IMR-90 (cell line): ENCODE results near the gene EGLN3. TPM values are rescaled to one million over a fixed set of nuclear protein-coding genes. Genes with fewer than 3 reads are reported as not detected.

ENCODE experiments used
- ATAC-seq: fragments of 200-7000 bp; cut with Tn5 transposase; 2 replicates; pipeline ENCODE4 v1.9.1; 2020; ENCODE audit warnings: low read depth, mild to moderate bottlenecking, moderate library complexity
- BruUV-seq: library from RNA; stranded (reverse); fragments of 400-500 nt; replicated peaks from 2 replicates; lab custom pipeline; 2021; lab: Mats Ljungman, UMichigan
- CTCF ChIA-PET: fragments of 300-600 bp; formaldehyde crosslinking; extraction: SDS; loops from one replicate; lab custom pipeline; 2021; ENCODE audit warnings: antibody characterized with exemption; lab: Yijun Ruan, JAX
- POLR2A ChIA-PET: fragments of 300-600 bp; sonication (Branson Sonifier 250); formaldehyde crosslinking; loops from one replicate; lab custom pipeline; 2022; ENCODE audit warnings: antibody characterized with exemption; ENCODE audit not compliant: unreplicated experiment; lab: Charles Lee
- DNase-seq: peaks from one replicate; pipeline ENCODE4 v3.0.0; 2013
- H2AFZ ChIP-seq: replicated peaks from 2 replicates; pipeline ENCODE3; 2013; ENCODE audit warnings: low read length, mild to moderate bottlenecking; ENCODE audit not compliant: poor library complexity
- H2AK5ac ChIP-seq: 2 replicates; pipeline ENCODE4 v1.6.1; 2013; ENCODE audit warnings: low read depth, low read length, inconsistent platforms
- H2AK9ac ChIP-seq: replicated peaks from 2 replicates; pipeline ENCODE3; 2013; ENCODE audit warnings: mild to moderate bottlenecking, low read depth, low read length, moderate library complexity; ENCODE audit not compliant: poor library complexity
- H2BK120ac ChIP-seq: 2 replicates; pipeline ENCODE4 v1.6.1; 2013; ENCODE audit warnings: low read depth, low read length, inconsistent platforms
- H2BK15ac ChIP-seq: 3 replicates; pipeline ENCODE4 v1.6.1; 2013; ENCODE audit warnings: low read depth, low read length, inconsistent platforms
- H2BK20ac ChIP-seq: 2 replicates; pipeline ENCODE4 v1.6.1; 2013; ENCODE audit warnings: low read depth, mild to moderate bottlenecking, inconsistent platforms, low read length, moderate library complexity
- H2BK5ac ChIP-seq: 2 replicates; pipeline ENCODE4 v1.6.1; 2013; ENCODE audit warnings: mild to moderate bottlenecking, low read depth, low read length, inconsistent platforms; ENCODE audit not compliant: poor library complexity, severe bottlenecking
- H3K14ac ChIP-seq: replicated peaks from 2 replicates; pipeline ENCODE4 v1.6.1; 2013; ENCODE audit warnings: low read depth, low read length, inconsistent platforms
- H3K18ac ChIP-seq: 2 replicates; pipeline ENCODE4 v1.6.1; 2013; ENCODE audit warnings: low read depth, low read length, control low read depth
- H3K23ac ChIP-seq: 2 replicates; pipeline ENCODE4 v1.6.1; 2013; ENCODE audit warnings: low read depth, low read length, inconsistent platforms
- H3K27ac ChIP-seq: 2 replicates; pipeline ENCODE4 v1.5.1; 2013; ENCODE audit warnings: mild to moderate bottlenecking, control low read depth, low read length; ENCODE audit not compliant: insufficient read depth
- H3K27me3 ChIP-seq: 2 replicates; pipeline ENCODE4 v1.6.1; 2013; ENCODE audit warnings: low read length; ENCODE audit not compliant: control insufficient read depth, insufficient read depth
- H3K36me3 ChIP-seq: 2 replicates; pipeline ENCODE4 v1.6.1; 2013; ENCODE audit warnings: low read length, mixed read lengths; ENCODE audit not compliant: control insufficient read depth, insufficient read depth
- H3K4ac ChIP-seq: 2 replicates; pipeline ENCODE4 v1.6.1; 2013; ENCODE audit warnings: low read depth, low read length, inconsistent platforms
- H3K4me1 ChIP-seq: 2 replicates; pipeline ENCODE4 v1.6.1; 2013; ENCODE audit warnings: low read length, mixed read lengths; ENCODE audit not compliant: control insufficient read depth, insufficient read depth
- H3K4me2 ChIP-seq: 2 replicates; pipeline ENCODE4 v1.6.1; 2013; ENCODE audit warnings: low read depth, mild to moderate bottlenecking, control low read depth, low read length, moderate library complexity
- H3K4me3 ChIP-seq: 2 replicates; pipeline ENCODE4 v1.5.1; 2013; ENCODE audit warnings: low read depth, mild to moderate bottlenecking, control low read depth, low read length, moderate library complexity; ENCODE audit not compliant: insufficient read depth
- H3K56ac ChIP-seq: 2 replicates; pipeline ENCODE4 v1.6.1; 2013; ENCODE audit warnings: low read length, inconsistent platforms; ENCODE audit not compliant: insufficient read depth; ENCODE audit errors: extremely low read depth
- H3K79me1 ChIP-seq, 2 experiments: 2 replicates each; pipeline ENCODE4 v1.6.1; 2013; ENCODE audit warnings: low read length in 2 of 2, inconsistent platforms in 1 of 2, low read depth in 1 of 2
- H3K9ac ChIP-seq: 2 replicates; pipeline ENCODE4 v1.6.1; 2013; ENCODE audit warnings: low read depth, low read length, control low read depth
- H3K9me1 ChIP-seq: 2 replicates; pipeline ENCODE4 v1.6.1; 2013; ENCODE audit warnings: low read length, inconsistent platforms; ENCODE audit not compliant: insufficient read depth
- H3K9me3 ChIP-seq: 2 replicates; pipeline ENCODE4 v1.6.1; 2013; ENCODE audit warnings: low read length; ENCODE audit not compliant: control insufficient read depth, insufficient read depth
- H4K20me1 ChIP-seq: 2 replicates; pipeline ENCODE4 v1.6.1; 2013; ENCODE audit warnings: low read length, inconsistent platforms; ENCODE audit not compliant: insufficient read depth
- H4K5ac ChIP-seq: 2 replicates; pipeline ENCODE4 v1.6.1; 2013; ENCODE audit warnings: mild to moderate bottlenecking, low read depth, low read length, control low read depth
- H4K8ac ChIP-seq, 2 experiments: 2 replicates each; pipeline ENCODE4 v1.6.1; 2013; ENCODE audit warnings: low read depth in 2 of 2, low read length in 2 of 2, control low read depth in 1 of 2, inconsistent platforms in 1 of 2
- H4K91ac ChIP-seq: 2 replicates; pipeline ENCODE4 v1.6.1; 2013; ENCODE audit warnings: low read depth, low read length, inconsistent platforms; ENCODE audit not compliant: insufficient read depth
- BHLHE40 ChIP-seq: fragments of 150-350 bp; IDR thresholded peaks from 2 replicates; pipeline ENCODE4 v1.6.1; 2016; ENCODE audit warnings: mild to moderate bottlenecking, low read depth, low read length
- CHD1 ChIP-seq: IDR thresholded peaks from 2 replicates; pipeline ENCODE4 v1.6.1; 2012; ENCODE audit warnings: low read depth, low read length, improper control_type of control experiment
- FOS ChIP-seq: fragments of 150-350 bp; IDR thresholded peaks from 2 replicates; pipeline ENCODE4 v1.6.1; 2016; ENCODE audit warnings: low read depth, low read length
- MAFK ChIP-seq: IDR thresholded peaks from 2 replicates; pipeline ENCODE4 v1.6.1; 2012; ENCODE audit warnings: low read depth, low read length, improper control_type of control experiment
- MAZ ChIP-seq: IDR thresholded peaks from 2 replicates; pipeline ENCODE4 v1.6.1; 2012; ENCODE audit warnings: low read depth, mild to moderate bottlenecking, low read length, improper control_type of control experiment, moderate library complexity, borderline replicate concordance
- NFE2L2 ChIP-seq: fragments of 150-350 bp; IDR thresholded peaks from 2 replicates; pipeline ENCODE4 v1.6.1; 2016; ENCODE audit warnings: low read depth, mild to moderate bottlenecking, low read length
- RAD21 ChIP-seq: IDR thresholded peaks from 2 replicates; pipeline ENCODE4 v1.6.1; 2012; ENCODE audit warnings: low read length, improper control_type of control experiment
- RFX5 ChIP-seq: IDR thresholded peaks from 2 replicates; pipeline ENCODE4 v1.8.0; 2012; ENCODE audit warnings: low read depth, mild to moderate bottlenecking, low read length, moderate library complexity
- WGBS, 2 experiments: methylation state at CpG; one replicate each; pipeline versions ENCODE4 v1.1.5 to v1.1.7; 2013; ENCODE audit warnings: missing lambda C conversion rate in 2 of 2; ENCODE audit not compliant: insufficient read length in 1 of 2; ENCODE audit errors: extremely low coverage in 2 of 2; 5-methylcytosine and 5-hydroxymethylcytosine counted together
- dilution Hi-C: fragments of 300-500 bp; cut with HindIII; formaldehyde crosslinking; loops from one replicate; pipeline ENCODE4 v1.14.3; 2018; ENCODE audit warnings: low sequenced_read_pairs; ENCODE audit not compliant: unreplicated experiment
- in situ Hi-C: fragments of 300-500 bp; cut with MboI; formaldehyde crosslinking; loops from 3 replicates; pipeline ENCODE4 v1.14.3; 2019; ENCODE audit warnings: low sequenced_read_pairs, inconsistent platforms, mixed read lengths
- intact Hi-C: fragments of 100-400 bp; cut with micrococcal nuclease; formaldehyde crosslinking; loops from 2 replicates; pipeline ENCODE4 v1.10.0; 2022
- polyA plus RNA-seq, 3 experiments: library from polyadenylated mRNA; depleted of rRNA; stranded (reverse); fragments of >200 nt; gene quantifications; 2 replicates each; pipeline ENCODE4 v1.2.3, GENCODE V29; 2012; ENCODE audit warnings: low replicate concordance in 1 of 3
- total RNA-seq: library from RNA; depleted of rRNA; stranded (reverse); fragments of >200 nt; gene quantifications from 2 replicates; pipeline ENCODE4 v1.2.3, GENCODE V29; 2012
- TF ChIP-seq, protein P1 (sequence below): fragments of 150-350 bp; IDR thresholded peaks from 2 replicates; pipeline ENCODE4 v1.6.1; 2017; ENCODE audit warnings: mild to moderate bottlenecking, antibody characterized with exemption, low read length, low read depth
- TF ChIP-seq, protein P2 (sequence below): conservative IDR thresholded peaks from 2 replicates; pipeline ENCODE4 v1.5.1; 2012; ENCODE audit warnings: mild to moderate bottlenecking, low read depth, low read length, improper control_type of control experiment

EGLN3 gene
- total and polyA plus RNA-seq, 2 of the 4 experiments (the other 2 are of a cell fraction), result under 0.01 to 0.03 TPM

DNA sequence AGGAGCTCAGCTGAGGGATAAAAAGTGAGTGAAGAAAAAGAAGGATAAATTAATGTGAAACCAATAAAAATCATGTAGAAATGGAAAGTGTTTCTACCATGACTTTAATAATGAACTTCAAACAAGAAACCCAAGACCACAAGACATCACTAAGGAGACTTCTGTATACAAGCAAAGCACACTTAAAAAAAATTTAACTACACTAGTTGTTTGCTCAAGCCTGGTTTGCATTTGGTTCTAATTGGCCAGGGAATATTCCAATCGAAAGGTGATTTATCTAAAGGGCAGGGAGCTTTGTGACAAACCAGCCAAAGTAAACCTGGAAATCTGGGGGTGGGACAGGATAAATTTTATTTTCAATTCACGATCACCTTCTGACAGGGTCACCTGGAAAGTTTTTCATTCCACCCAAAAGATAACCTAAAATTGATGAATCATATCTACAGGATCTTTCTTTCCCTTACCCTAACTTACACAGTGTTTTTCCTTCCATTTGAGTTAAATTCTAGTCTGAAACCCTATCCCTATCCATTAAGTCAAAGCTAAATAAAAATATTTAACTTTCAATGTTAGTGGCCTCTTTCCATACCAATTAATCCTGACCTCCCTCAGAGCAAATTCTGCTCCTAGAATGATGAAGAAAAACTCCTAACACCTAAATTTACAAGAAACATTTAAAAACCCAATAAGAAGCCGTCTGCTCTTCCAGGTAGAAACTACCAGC is 2.6 kb downstream of the EGLN3 start:
- no peak overlapping the region for H3K4ac ChIP-seq
- H3K4me1 ChIP-seq, result no peaks in the 10 kb centered on the region
- H4K20me1 ChIP-seq, result no peaks in the 10 kb centered on the region; the same call in 1 of the 2 replicates
- no peak overlapping the region for H2BK20ac ChIP-seq
- WGBS, 2 experiments, result no CpG with 5 or more reads among the region's 3 CpGs
- no peak overlapping the region for H2AFZ ChIP-seq
- H3K14ac ChIP-seq, result no peak overlapping the region
- no peak for TF ChIP-seq MAZ
- no peak for TF ChIP-seq MAFK
- no peak for TF ChIP-seq NFE2L2
- TF ChIP-seq, protein P1, sequence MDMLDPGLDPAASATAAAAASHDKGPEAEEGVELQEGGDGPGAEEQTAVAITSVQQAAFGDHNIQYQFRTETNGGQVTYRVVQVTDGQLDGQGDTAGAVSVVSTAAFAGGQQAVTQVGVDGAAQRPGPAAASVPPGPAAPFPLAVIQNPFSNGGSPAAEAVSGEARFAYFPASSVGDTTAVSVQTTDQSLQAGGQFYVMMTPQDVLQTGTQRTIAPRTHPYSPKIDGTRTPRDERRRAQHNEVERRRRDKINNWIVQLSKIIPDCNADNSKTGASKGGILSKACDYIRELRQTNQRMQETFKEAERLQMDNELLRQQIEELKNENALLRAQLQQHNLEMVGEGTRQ, result no peak
- TF ChIP-seq RFX5, result no peak
- TF ChIP-seq BHLHE40, result no peak
- TF ChIP-seq FOS, result no peak
- TF ChIP-seq, protein P2, sequence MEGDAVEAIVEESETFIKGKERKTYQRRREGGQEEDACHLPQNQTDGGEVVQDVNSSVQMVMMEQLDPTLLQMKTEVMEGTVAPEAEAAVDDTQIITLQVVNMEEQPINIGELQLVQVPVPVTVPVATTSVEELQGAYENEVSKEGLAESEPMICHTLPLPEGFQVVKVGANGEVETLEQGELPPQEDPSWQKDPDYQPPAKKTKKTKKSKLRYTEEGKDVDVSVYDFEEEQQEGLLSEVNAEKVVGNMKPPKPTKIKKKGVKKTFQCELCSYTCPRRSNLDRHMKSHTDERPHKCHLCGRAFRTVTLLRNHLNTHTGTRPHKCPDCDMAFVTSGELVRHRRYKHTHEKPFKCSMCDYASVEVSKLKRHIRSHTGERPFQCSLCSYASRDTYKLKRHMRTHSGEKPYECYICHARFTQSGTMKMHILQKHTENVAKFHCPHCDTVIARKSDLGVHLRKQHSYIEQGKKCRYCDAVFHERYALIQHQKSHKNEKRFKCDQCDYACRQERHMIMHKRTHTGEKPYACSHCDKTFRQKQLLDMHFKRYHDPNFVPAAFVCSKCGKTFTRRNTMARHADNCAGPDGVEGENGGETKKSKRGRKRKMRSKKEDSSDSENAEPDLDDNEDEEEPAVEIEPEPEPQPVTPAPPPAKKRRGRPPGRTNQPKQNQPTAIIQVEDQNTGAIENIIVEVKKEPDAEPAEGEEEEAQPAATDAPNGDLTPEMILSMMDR, result no peak
- no peak for TF ChIP-seq CHD1
- TF ChIP-seq RAD21, result no peak
- POLR2A ChIA-PET, result no interaction called here
- no peak overlapping the region for H3K18ac ChIP-seq
- no peak overlapping the region for H2AK9ac ChIP-seq
- no peaks in the 10 kb centered on the region for H3K36me3 ChIP-seq
- no peak overlapping the region for H3K4me3 ChIP-seq
- no peaks in the 10 kb centered on the region for H3K79me1 ChIP-seq
- H3K9ac ChIP-seq, result no peak overlapping the region
- no peak overlapping the region for H2BK120ac ChIP-seq
- no peak overlapping the region for H4K8ac ChIP-seq
- in situ Hi-C loops (no loop called here), intact Hi-C loops (no loop called here), dilution Hi-C loops (no loop called here)
- no peak overlapping the region for H3K56ac ChIP-seq
- H4K5ac ChIP-seq, result no peak overlapping the region
- H3K27ac ChIP-seq, result no peak overlapping the region
- no TSS peak for BruUV-seq
- ATAC-seq, result no peak
- H3K4me2 ChIP-seq, result no peak overlapping the region
- H2AK5ac ChIP-seq, result no peak overlapping the region
- DNase-seq, result no peak
- H3K9me3 ChIP-seq, result no peaks in the 10 kb centered on the region
- no peaks in the 10 kb centered on the region for H3K9me1 ChIP-seq
- peaks cover 29% of the 10 kb centered on the region for H3K27me3 ChIP-seq
- no peak overlapping the region for H4K91ac ChIP-seq
- H2BK5ac ChIP-seq, result no peak overlapping the region
- H2BK15ac ChIP-seq, result no peak overlapping the region
- H3K23ac ChIP-seq, result no peak overlapping the region
- CTCF ChIA-PET, result no interaction called here
